Stimulated activated CD8-positive, alpha-beta memory T cell treated with anti-CD3 and anti-CD28 coated beads, Interleukin-2, amount 100 ng/mL, for 1 hour (primary cell): ENCODE measurements around the gene RAB5A.
"Not testable (repeated sequence)": the region's sequence is repeated elsewhere in the genome, so short reads cannot be mapped to it uniquely, and the experiment has no call there.

Experiments
- DNase-seq, 2 donors: peaks; one replicate each; pipeline ENCODE4 v3.0.0-alpha.2; 2020; ENCODE audit warnings: low read depth in 2 of 2

Gene RAB5A

DNA sequence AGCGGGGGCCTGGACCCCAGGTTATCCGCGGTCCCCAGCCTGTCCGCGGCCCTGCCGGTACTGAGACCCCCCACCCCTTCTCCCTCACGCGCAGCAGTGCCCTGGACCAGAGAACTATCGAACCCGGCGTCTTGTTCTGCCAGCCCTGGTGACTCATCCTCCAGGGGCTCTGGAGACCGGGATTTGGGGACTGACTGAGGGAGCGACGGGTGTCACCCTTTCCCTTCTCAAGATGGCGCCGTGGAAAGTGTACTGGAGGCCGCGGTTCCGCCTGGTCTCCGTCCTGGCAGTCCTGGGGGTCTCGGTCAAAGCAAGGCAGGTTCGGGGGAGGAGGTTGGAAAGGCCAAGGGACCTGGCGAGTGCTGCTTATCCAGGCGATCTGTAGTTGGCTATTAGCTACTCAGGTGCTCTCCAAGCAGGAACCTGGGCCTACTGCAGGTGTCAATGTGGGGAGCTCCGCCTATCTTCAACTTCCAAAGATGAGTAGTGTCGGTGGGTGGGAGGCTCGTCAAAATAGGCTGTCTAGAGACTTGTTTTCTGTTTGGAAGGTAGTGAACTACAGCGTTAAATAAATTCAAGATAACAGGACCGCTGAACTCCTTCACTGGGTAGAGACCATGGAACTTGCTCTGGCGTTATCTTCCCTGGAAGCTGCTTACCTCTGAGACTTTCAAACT is 790 bp downstream of the RAB5A start:
- DNase-seq, result peak in 1 of 2 donors; percentile 19

DNA sequence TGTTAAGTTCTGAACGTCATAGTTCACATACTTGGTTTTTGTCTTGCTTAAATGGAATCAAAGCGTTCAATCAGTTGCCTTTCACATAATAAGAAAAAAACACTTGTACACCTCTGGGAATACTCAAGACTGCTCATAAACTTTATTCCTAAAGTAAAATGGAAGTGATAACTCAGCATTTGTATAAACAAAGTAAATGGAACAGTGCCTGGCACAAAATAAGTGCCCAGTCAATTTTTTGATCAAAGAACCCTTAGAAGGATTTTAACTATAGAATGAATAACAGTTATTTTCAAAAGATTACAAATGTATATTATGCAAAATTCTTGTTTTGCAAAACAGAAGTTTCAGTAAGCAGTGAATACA is 1.3 kb downstream of the RAB5A start:
- DNase-seq, result no peak

DNA sequence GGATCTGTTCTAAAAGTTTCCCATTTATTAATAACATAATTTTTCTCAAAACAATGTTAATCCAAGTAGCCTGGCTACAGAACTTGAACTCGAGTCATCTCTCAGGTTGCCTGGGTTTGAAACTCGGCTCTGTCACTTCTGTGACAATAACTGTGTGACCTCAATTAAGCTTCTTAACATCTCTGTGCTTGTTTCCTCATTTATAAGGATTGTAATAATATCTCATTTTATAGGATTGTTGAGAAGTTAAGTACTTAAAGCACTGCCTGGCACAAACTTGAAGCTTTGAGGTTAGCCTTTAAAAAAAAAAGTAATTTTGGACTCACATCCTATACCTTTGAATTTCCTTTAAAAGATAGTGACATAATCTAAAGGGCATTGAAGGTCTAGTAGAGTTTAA is 3.4 kb downstream of the RAB5A start:
- no peak for DNase-seq

DNA sequence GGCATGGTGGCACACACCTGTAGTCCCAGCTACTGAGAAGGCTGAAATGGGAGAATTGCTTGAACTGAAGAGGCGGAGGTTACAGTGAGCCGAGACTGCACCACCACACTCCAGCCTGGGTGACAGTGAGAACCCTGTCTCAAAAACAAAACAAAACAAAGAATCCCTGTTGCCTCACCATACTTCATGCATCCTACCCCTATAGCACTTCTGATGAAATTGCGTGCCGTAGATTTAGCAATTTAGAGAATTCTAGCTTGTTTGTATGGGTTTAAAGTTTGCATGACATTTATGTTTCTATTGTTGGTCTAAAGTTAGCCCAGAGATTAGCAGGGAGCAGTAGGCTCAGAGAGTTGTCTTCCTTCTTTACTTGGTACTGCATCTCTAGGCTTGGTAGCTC is 7.8 kb downstream of the RAB5A start:
- DNase-seq, result no peak

DNA sequence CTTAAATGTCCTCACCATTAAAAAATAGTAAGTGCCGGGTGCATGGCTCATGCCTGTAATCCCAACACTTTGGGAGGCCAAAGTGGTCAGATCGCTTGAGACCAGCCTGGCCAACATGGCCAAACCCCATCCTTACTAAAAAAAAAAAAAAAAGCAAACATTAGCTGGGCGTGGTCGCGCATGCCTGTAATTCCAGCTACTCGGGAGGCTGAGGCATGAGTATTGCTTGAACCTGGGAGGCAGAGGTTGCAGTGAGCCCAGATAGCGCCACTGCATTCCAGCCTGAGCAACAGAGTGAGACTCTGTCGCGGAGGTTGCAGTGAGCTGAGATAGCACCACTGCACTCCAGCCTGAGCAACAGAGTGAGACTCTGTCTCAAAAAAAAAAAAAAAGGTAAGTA is 10.5 kb downstream of the RAB5A start:
- DNase-seq, result not testable (repeated sequence)

DNA sequence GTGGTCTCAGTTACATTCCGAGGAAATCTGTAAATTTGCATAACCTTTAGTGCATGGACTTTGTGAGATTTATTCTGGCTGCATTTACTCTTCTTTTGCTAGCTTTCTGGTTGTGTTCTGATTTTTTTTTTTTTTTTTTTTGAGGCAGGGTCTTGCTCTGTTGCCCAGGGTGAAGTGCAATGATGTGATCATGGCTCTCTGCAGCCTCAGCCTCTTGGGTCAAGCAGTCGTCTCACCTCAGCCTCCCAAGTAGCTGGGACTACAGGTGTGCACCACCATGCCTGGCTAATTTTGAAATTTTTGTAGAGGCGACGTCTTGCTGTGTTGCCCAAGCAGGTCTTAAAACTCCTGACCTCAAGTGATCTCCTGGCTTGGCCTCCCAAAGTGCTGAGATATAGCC is 12.6 kb downstream of the RAB5A start:
- no peak for DNase-seq

DNA sequence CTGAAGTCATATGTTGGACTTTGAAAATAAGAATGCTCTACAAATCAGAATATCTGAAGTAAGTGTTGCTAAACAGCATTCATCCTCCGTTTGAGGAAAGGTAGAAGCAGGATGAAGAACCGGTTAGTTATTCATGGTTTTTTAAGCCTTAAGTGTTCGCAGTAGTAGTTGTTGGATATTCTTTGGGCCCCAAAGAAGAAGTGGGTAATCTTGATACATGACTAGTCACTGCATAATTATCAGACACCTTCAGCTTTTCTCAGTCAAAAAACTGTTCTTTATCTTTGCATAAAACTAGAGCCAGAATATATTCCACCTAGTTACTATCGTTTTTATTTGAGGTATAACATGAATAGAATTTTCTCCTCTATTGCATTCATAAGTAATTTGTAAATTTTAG is 13.8 kb downstream of the RAB5A start:
- DNase-seq, result no peak

DNA sequence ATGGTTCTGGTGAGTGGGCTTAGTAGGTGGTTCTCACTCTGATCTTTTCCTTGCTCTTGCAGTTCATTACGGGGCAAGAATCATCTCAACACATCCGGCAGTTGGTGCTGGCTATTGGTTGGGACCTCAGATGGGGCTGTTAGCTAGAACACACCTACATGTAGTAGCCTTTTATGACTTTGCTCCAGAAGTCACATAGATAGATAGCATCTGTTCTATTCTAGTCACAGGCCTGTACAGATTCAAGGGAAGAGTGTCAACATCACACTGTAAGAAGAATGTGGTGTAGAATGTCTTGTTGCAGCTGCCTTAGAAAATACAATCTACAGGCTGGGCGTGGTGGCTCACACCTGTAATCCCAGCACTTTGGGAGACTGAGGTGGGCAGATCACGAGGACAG is 15.1 kb downstream of the RAB5A start:
- DNase-seq, result no peak

DNA sequence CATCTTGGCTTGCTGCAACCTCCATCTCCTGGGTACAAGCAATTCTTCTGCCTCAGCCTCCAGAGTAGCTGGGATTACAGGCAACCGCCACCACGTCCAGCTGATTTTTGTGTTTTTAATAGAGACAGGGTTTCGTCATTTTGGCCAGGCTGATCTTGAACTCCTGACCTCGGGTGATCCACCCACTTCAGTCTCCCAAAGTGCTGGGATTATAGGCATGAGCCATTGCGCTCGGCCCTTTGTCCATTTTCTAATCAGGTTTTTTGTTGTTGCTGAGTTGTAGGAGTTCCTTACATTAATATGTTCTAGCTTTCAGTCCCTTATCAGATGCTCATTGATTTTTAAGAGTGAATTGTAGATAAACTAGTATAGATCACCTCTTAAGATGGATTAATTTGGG is 20.3 kb downstream of the RAB5A start:
- DNase-seq, result no peak

DNA sequence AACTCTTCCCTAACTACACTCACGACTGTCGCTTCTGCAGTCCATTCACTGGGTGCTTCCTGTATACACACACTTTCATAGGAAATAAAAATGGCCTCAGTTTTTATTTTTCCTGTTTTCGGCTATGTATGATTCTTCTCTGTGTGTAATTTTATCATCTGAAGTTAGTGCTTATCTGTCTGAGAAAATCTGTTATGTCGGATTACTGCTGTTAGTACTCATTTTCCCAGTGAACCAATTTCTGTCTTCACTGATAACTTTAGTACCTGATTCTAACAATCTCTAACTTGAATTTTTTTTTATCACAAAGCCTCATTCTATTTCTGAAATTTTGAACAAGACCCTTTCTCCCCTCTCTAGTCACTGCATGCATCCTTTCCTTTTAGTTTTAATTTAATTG is 20.9 kb downstream of the RAB5A start:
- no peak for DNase-seq

DNA sequence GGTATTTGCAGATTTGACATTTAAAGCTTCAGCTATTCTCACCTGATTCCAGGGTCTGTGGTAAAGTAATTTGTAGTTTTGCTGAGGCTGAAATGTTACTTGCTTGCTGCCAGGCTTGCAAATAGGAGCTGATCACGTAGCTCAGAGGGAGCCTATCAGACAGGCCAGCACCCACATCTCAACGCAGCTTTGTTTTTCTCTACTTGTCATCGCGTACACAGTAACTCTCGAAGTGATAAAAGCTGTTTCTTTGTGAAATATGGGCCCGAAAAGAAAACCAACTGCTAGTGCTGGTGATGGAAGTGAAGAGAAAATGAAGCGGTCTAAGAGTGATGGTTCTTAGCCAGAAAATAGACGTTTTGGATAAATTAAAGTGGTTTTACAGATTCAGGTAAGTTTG is 23.4 kb downstream of the RAB5A start:
- no peak for DNase-seq

DNA sequence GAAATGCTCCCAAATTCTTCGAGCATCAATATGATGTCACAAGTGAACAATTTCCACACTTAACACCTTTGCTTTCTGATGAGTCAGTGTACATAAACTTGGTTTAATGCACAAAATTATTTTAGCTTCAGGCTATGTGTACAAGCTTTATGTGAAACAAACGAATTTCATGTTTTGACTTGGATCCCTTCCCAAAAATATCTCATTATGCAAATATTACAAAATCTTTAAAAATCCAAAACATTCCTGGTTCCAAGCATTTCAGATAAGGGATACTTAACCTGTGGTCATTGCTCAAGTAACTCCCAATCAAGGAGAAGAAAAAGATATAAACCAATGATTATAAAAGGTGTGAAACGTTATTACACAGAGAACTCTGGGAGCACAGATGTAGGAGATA is 25.2 kb downstream of the RAB5A start:
- DNase-seq, result no peak

DNA sequence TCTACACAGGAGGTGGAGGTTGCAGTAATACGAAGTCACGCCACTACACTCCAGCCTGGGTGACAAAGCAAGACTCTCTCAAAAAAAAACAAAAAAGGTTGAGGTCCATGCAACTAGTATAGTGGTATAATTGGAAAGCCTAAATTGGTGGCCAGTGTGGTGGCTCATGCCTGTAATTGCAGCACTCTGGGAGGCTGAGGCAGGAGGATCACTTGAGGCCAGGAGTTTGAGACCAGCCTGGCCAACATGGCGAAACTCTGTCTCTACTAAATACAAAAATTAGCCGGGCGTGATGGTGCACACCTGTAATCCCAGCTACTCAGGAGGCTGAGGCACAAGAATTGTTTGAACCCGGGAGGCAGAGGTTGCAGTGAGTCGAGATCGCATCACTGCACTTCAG is 42.0 kb downstream of the RAB5A start:
- not testable (repeated sequence) for DNase-seq

DNA sequence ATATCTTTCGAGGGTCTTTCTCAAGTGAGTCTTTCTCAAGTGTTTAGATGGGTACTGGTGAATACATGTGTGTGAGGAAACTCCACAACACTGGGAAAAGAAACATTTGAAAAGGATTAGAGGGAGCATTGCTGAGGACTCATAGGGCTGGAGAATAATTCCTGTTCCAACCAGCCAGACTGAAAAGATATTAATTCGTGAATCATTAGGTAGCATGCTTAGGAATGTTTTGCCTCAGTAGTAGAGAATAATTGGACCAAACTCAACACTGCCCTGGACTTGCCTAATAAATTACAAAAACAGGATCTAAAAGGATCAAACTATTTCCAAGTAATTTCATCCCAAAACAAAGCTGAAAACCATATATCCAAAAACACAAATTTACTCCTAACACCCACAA is 47.9 kb downstream of the RAB5A start:
- DNase-seq, result no peak

DNA sequence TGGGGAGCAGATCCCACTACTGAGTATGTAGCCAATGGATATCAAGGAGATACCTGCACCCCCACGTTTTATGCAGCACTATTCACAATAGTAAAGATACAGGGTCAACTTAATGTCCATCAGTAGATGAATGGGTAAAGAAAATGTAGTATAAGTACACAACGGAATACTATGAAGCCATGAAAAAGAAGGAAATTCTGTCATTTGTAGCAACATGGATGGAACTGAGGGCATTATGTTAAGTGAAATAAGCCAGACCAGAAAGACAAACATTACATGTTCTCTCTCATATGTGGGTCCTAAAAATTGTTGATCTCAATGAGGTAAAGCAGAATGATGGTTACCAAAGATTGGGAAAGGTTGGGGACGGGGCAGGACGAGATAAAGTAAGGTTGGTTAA is 50.6 kb downstream of the RAB5A start:
- DNase-seq, result no peak

DNA sequence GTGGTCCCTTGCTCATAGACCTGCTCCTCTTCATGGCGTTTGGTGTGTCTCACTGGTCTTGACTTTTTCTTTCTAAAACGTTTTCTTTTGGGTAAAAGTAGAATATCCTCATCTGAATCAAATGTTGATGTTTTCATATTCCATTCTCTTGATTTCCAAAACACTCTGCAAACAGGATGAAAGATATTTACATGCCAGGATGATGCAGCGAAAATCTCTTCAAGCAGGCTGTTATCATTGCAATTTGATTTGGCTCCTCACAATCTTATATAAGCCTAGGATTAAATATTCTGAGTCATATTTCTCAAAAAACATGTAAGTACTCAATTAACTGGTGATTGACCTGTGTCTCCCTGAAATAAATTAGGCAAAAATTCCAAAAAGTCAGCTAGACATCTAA is 55.0 kb downstream of the RAB5A start:
- DNase-seq, result no peak

DNA sequence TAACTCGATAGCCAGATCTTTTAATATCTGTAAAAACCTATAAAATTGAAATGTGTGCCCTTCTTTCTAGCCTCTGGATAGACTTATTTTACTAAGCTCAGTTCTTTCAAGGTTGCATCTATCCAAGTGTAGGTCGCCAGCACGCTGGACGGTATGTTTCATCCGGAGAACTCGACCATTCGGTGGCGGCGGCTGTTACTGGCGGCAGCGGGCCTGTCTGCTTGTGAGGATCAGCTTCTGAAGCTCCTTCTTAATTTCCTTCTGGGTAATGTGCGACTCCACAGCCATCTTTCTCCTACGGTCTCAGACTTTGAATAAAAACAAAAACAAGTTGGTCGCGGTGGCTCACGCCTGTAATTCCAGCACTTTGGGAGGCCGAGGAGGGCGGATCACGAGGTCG is 61.1 kb downstream of the RAB5A start:
- no peak for DNase-seq

DNA sequence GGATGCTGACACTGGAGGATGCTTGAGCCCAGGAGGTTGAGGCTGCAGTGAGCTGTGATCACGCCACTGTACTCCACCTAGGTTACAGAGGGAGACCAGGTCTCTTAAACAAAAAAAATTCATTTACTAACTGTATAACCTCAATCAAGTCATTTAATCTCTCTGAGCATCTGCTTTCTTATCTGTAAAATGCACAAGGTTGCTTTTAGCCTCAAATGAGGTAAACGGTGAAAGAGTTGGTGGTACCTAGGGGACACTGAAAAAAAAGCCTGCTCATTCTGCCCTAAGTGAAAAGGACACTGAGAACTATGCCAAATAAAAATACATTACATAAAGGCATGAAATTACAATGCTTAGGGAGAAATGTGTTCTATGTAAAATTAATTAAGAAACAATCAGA is 61.7 kb downstream of the RAB5A start:
- DNase-seq, result no peak

DNA sequence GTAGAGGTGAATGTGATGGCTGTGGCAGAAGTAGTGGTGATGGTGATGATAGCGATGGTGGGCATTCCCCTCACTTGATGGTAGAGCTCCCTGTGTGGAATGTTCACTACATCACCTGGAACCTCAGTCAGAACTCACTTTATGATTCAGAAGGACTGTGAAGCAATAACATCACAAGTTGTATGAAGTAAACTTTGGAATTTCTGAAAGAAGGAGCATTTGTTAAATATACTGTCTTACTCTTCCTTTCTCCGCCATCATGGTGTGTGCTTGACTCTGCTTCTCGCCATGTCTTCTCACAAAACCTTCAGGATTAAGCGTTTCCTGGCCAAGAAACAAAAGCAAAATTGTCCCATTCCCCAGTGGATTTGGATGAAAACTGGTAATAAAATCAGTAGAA is 65.3 kb downstream of the RAB5A start, which contains the start of gene PP2D1:
Gene PP2D1 (minus strand): TSS at position 101 of the 400 bp plus-strand sequence. CDS start 192 bp downstream, outside the sequence.
- DNase-seq, result no peak

DNA sequence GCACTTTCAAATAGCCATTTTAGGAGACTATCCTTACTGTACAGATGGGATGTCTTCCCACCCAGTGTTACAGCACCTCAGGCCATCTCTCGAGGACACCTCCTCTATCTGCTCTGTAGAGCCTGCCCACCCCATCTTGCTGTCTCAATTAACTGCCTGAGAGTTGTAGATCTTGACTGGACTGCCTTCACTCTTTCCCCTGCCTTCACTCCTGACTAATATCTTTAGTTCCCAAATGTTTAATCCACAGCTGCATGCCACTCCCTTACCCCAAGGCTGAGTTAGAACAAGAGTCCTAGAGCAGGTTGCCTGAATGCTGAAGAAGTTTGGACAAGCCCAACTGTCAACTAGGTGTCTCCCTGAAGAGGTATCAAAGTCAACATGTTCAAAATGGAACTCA is 66.5 kb downstream of the RAB5A start:
- no peak for DNase-seq

DNA sequence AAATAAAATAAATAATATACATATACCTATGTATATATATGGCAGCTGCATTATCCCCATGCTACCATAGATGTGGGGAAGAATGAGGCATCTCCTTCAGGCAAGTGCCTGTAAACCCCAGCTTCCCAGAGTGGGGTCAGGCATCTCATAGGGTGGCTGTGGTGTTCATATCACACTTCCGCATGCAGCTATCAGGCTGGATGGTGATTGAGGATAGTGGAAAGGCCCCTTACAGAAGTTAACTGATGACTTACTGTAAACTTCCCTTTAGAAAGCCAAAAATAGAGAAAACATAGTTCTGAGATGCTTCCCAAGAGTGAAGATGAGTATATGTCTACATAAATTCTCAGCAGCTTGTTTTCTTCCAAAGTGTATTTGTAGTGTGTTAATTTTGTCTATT is 68.6 kb downstream of the RAB5A start:
- no peak for DNase-seq

DNA sequence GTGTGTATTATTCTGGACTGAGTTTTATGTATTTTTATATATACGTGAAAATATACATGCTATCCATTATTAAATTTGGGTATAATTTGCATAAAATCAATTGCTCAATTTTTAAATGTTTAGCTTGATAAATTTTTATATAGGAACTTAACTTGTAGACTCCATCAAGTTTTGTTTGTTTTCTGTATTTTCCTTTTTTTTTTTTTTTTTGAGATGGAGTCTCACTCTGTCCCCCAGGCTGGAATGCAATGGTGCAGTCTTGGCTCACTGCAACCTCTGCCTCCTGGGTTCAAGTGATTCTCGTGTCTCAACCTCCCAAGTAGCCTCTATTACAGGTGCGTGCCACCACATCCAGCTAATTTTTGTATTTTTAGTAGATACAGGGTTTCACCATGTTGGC is 69.2 kb downstream of the RAB5A start:
- DNase-seq, result not testable (repeated sequence)

DNA sequence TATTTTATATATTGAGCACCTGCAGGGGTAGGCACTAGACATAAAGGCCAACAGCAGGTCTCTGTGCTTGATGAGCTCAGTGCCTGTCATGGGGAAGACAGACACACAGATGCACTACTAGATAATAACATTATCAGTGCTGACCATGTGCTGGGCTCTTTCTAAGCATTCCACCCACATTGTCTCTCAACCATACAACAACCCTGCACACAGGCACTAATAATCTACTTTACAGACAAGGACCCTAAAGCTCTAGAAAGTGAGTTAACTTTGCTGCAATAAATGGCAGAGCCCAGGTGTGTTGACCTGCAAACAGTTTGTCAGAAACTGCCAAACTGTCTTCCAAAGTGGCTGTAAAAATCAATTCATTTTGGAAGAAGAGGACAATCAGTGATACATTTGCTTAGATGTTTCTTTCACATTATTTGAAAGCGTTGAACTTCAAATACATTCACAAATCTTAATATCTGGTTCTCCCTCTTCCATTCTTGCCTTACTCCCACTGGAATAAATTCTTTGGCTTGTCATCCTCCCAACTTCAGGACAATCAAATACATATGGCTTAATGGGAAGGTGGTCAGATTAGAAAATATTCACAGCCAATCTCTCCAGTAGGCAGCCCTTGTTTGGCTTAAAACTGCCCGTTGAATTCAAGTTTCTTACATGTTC is 76.2 kb downstream of the RAB5A start:
- no peak for DNase-seq
